Right kidney (tissue), 1 donor: ENCODE data around the gene SPNS1.
"Not testable (repeated sequence)": the region's sequence is repeated elsewhere in the genome, so short reads cannot be mapped to it uniquely, and the experiment has no call there.

Experiments
- DNase-seq: peaks from one replicate; pipeline ENCODE4 v3.0.0-alpha.2; 2016

Gene SPNS1

GRCh38 chr16:28987170-28987853 is 12.7 kb downstream of the SPNS1 start:
- no peak for DNase-seq

GRCh38 chr16:28989363-28989762 is 14.8 kb downstream of the SPNS1 start:
- DNase-seq: no peak

GRCh38 chr16:28990375-28991040 is 15.9 kb downstream of the SPNS1 start:
- no peak for DNase-seq

- DNase-seq: no peak
These were observed 17.1 kb downstream of the SPNS1 start for GRCh38 chr16:28991687-28992086.

- DNase-seq: no peak
These were observed 17.9 kb downstream of the SPNS1 start for GRCh38 chr16:28992496-28992895.

- no peak for DNase-seq
These were observed 24.3 kb downstream of the SPNS1 start for GRCh38 chr16:28998837-28999236.

GRCh38 chr16:28999577-28999976 is 25.0 kb downstream of the SPNS1 start:
- no peak for DNase-seq

- DNase-seq: no peak
These were observed 25.4 kb downstream of the SPNS1 start for GRCh38 chr16:29000019-29000418.

GRCh38 chr16:29004496-29005139 is 30.0 kb downstream of the SPNS1 start:
- DNase-seq: not testable (repeated sequence)

- DNase-seq: no peak
These were observed 33.4 kb downstream of the SPNS1 start for GRCh38 chr16:29007730-29008593.

GRCh38 chr16:29009050-29009837 is 34.7 kb downstream of the SPNS1 start:
- no peak for DNase-seq

- no peak for DNase-seq
These were observed 35.2 kb downstream of the SPNS1 start for GRCh38 chr16:29009838-29010166.

GRCh38 chr16:29011112-29011511 is 36.5 kb downstream of the SPNS1 start:
- DNase-seq: no peak

GRCh38 chr16:29011851-29012250 is 37.3 kb downstream of the SPNS1 start:
- DNase-seq: no peak

GRCh38 chr16:29012913-29013553 is 38.5 kb downstream of the SPNS1 start:
- DNase-seq: no peak

GRCh38 chr16:29014561-29015069 is 40.0 kb downstream of the SPNS1 start:
- no peak for DNase-seq

GRCh38 chr16:29022196-29022595 is 47.6 kb downstream of the SPNS1 start:
- no peak for DNase-seq

- DNase-seq: no peak
These were observed 49.0 kb downstream of the SPNS1 start for GRCh38 chr16:29023279-29024277.

- no peak for DNase-seq
These were observed 49.7 kb downstream of the SPNS1 start for GRCh38 chr16:29024278-29024677.

- no peak for DNase-seq
These were observed 50.6 kb downstream of the SPNS1 start for GRCh38 chr16:29025218-29025617.
